Measurements from ENCODE around the gene DRAM1. TPM values are rescaled to one million over a fixed set of nuclear protein-coding genes. Genes with fewer than 3 reads are reported as not detected.
A peak's percentile ranks its signal among the peaks of the same experiment; 100 is the strongest.

DRAM1 gene
- total and polyA plus RNA-seq, 9 of the 15 experiments (the other 6 are each of a cell fraction or from before 2014, with no cell fraction given) = 1.4 to 4.3 (median 2.7) TPM

DNA sequence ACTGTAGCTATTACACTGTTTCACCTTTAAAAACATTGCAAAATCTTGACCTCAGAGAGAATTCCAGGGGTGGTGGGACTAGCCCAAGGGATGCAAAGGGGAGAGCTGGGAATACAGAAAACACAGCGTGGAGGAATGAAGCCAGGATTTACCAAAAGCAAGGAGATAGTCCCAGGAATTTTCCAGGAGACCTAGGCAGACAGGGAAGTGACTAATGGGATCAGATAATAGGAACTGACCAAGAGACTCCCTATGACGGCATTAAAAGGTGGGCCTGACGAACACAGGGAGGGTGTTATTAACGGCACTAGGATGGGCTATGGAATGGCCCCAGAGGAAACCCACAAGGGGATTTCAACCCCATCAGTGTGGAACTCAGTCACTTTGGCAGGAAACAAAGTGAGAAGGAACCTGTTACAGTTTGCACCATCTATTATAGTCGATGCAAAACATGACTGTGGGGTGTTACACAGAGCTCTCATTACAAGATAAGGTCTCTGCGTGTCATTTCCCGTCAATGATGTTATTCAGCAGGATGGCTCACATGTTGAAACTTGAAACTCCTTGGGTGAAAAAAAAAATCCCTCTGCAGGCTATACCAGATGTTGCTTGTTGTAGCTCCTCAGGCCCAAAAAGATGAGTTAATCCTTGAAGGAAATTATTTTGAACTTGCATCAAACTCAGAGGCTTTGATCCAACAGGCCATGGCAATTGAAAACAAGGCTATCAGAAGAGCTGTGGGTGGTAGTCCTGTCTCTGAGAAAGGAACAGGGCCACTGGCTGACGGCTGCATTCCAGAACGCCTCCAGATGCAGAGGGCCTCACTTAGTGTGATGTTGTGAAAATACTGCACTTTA, 58.7 kb downstream of the DRAM1 start (continued):
- TF ChIP-seq, protein P1, sequence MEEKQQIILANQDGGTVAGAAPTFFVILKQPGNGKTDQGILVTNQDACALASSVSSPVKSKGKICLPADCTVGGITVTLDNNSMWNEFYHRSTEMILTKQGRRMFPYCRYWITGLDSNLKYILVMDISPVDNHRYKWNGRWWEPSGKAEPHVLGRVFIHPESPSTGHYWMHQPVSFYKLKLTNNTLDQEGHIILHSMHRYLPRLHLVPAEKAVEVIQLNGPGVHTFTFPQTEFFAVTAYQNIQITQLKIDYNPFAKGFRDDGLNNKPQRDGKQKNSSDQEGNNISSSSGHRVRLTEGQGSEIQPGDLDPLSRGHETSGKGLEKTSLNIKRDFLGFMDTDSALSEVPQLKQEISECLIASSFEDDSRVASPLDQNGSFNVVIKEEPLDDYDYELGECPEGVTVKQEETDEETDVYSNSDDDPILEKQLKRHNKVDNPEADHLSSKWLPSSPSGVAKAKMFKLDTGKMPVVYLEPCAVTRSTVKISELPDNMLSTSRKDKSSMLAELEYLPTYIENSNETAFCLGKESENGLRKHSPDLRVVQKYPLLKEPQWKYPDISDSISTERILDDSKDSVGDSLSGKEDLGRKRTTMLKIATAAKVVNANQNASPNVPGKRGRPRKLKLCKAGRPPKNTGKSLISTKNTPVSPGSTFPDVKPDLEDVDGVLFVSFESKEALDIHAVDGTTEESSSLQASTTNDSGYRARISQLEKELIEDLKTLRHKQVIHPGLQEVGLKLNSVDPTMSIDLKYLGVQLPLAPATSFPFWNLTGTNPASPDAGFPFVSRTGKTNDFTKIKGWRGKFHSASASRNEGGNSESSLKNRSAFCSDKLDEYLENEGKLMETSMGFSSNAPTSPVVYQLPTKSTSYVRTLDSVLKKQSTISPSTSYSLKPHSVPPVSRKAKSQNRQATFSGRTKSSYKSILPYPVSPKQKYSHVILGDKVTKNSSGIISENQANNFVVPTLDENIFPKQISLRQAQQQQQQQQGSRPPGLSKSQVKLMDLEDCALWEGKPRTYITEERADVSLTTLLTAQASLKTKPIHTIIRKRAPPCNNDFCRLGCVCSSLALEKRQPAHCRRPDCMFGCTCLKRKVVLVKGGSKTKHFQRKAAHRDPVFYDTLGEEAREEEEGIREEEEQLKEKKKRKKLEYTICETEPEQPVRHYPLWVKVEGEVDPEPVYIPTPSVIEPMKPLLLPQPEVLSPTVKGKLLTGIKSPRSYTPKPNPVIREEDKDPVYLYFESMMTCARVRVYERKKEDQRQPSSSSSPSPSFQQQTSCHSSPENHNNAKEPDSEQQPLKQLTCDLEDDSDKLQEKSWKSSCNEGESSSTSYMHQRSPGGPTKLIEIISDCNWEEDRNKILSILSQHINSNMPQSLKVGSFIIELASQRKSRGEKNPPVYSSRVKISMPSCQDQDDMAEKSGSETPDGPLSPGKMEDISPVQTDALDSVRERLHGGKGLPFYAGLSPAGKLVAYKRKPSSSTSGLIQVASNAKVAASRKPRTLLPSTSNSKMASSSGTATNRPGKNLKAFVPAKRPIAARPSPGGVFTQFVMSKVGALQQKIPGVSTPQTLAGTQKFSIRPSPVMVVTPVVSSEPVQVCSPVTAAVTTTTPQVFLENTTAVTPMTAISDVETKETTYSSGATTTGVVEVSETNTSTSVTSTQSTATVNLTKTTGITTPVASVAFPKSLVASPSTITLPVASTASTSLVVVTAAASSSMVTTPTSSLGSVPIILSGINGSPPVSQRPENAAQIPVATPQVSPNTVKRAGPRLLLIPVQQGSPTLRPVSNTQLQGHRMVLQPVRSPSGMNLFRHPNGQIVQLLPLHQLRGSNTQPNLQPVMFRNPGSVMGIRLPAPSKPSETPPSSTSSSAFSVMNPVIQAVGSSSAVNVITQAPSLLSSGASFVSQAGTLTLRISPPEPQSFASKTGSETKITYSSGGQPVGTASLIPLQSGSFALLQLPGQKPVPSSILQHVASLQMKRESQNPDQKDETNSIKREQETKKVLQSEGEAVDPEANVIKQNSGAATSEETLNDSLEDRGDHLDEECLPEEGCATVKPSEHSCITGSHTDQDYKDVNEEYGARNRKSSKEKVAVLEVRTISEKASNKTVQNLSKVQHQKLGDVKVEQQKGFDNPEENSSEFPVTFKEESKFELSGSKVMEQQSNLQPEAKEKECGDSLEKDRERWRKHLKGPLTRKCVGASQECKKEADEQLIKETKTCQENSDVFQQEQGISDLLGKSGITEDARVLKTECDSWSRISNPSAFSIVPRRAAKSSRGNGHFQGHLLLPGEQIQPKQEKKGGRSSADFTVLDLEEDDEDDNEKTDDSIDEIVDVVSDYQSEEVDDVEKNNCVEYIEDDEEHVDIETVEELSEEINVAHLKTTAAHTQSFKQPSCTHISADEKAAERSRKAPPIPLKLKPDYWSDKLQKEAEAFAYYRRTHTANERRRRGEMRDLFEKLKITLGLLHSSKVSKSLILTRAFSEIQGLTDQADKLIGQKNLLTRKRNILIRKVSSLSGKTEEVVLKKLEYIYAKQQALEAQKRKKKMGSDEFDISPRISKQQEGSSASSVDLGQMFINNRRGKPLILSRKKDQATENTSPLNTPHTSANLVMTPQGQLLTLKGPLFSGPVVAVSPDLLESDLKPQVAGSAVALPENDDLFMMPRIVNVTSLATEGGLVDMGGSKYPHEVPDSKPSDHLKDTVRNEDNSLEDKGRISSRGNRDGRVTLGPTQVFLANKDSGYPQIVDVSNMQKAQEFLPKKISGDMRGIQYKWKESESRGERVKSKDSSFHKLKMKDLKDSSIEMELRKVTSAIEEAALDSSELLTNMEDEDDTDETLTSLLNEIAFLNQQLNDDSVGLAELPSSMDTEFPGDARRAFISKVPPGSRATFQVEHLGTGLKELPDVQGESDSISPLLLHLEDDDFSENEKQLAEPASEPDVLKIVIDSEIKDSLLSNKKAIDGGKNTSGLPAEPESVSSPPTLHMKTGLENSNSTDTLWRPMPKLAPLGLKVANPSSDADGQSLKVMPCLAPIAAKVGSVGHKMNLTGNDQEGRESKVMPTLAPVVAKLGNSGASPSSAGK (IDR thresholded peaks at IDR 0.05) = no peak
- TF ChIP-seq, protein P2, sequence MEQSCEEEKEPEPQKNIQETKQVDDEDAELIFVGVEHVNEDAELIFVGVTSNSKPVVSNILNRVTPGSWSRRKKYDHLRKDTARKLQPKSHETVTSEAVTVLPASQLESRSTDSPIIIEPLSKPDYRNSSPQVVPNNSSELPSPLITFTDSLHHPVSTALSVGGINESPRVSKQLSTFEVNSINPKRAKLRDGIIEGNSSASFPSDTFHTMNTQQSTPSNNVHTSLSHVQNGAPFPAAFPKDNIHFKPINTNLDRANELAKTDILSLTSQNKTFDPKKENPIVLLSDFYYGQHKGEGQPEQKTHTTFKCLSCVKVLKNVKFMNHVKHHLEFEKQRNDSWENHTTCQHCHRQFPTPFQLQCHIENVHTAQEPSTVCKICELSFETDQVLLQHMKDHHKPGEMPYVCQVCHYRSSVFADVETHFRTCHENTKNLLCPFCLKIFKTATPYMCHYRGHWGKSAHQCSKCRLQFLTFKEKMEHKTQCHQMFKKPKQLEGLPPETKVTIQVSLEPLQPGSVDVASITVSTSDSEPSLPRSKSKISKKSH (CRISPR knock-in tag; IDR thresholded peaks at IDR 0.05) = no peak
- no peak; the same call in 1 of the 2 replicates for TF ChIP-seq JUND (IDR thresholded peaks at IDR 0.05; ENCODE audit: borderline replicate concordance, low read depth, low read length)
- no peak; the same call in 2 of the 3 replicates for TF ChIP-seq JUND (tag; IDR thresholded peaks at IDR 0.05; ENCODE audit: borderline replicate concordance, low read depth, low read length)
- 0 out of 2 replicates have a peak, but pooled peaks have one; percentile 9 for TF ChIP-seq NFE2 (IDR thresholded peaks at IDR 0.05; ENCODE audit: low read depth)
- no peak for TF ChIP-seq ZNF707 (CRISPR knock-in tag; conservative IDR thresholded peaks at IDR 0.05)
- no peak for TF ChIP-seq HOXB6 (CRISPR knock-in tag; IDR thresholded peaks at IDR 0.05; ENCODE audit: borderline replicate concordance)
- TF ChIP-seq ZNF436 (CRISPR knock-in tag; IDR thresholded peaks at IDR 0.05) = no peak
- TF ChIP-seq, protein P3, sequence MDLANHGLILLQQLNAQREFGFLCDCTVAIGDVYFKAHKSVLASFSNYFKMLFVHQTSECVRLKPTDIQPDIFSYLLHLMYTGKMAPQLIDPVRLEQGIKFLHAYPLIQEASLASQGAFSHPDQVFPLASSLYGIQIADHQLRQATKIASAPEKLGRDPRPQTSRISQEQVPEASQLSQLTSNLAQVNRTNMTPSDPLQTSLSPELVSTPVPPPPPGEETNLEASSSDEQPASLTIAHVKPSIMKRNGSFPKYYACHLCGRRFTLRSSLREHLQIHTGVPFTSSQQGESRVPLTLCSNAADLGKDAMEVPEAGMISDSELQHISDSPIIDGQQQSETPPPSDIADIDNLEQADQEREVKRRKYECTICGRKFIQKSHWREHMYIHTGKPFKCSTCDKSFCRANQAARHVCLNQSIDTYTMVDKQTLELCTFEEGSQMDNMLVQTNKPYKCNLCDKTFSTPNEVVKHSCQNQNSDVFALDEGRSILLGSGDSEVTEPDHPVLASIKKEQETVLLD (IDR thresholded peaks at IDR 0.05) = no peak

Measured in K562 (cell line).